HCT116 (cell line): Measurements from ENCODE around the gene ADAMTS6. TPM values are rescaled to one million over a fixed set of nuclear protein-coding genes. Genes with fewer than 3 reads are reported as not detected.
"Not testable (repeated sequence)": the region's sequence is repeated elsewhere in the genome, so short reads cannot be mapped to it uniquely, and the experiment has no call there.

ENCODE experiments used
- ATAC-seq: fragments of 200-7000 bp; cut with Tn5 transposase; 2 replicates; pipeline ENCODE4 v1.9.1; 2020; ENCODE audit warnings: mild to moderate bottlenecking, moderate library complexity
- BruUV-seq: library from RNA; stranded (reverse); fragments of 400-500 nt; replicated peaks from 2 replicates; lab custom pipeline; 2021; lab: Mats Ljungman, UMichigan
- CTCF ChIA-PET: fragments of 300-600 bp; sonication (Branson Sonifier 250); formaldehyde crosslinking; loops from one replicate; lab custom pipeline; 2021; ENCODE audit warnings: antibody characterized with exemption; lab: Charles Lee
- POLR2A ChIA-PET: fragments of 300-600, 350-600 bp; sonication (Branson Sonifier 250); formaldehyde crosslinking; loops from one replicate; lab custom pipeline; 2021; ENCODE audit warnings: antibody characterized with exemption; lab: Charles Lee
- RAD21 ChIA-PET, 2 experiments: fragments of 300-600 bp; sonication (Branson Sonifier 250); formaldehyde crosslinking; loops; one replicate each; lab custom pipeline; 2023; ENCODE audit warnings: low total read pairs in 2 of 2; ENCODE audit not compliant: uncharacterized antibody in 2 of 2, unreplicated experiment in 2 of 2, low non-redundant PET in 1 of 2; lab: Charles Lee
- DNase-seq: peaks from one replicate; pipeline ENCODE4 v3.0.0-alpha.2; 2010; ENCODE audit warnings: low read depth, low spot score
- H2AFZ ChIP-seq: fragments of 200-600 bp; shearing (Covaris generic), sonication (generic); 2 replicates; pipeline ENCODE4 v1.6.1; 2017; ENCODE audit warnings: low read depth, mixed run types, mixed read lengths, antibody characterized with exemption, low read length; ENCODE audit not compliant: poor library complexity, severe bottlenecking
- H3K27ac ChIP-seq: 2 replicates; pipeline ENCODE4 v1.5.1; 2012; ENCODE audit warnings: low read depth, low read length
- H3K27me3 ChIP-seq: fragments of 200-600 bp; sonication (generic); 2 replicates; pipeline ENCODE4 v1.6.1; 2016; ENCODE audit warnings: mixed run types, low read length, mixed read lengths; ENCODE audit not compliant: insufficient read depth
- H3K36me3 ChIP-seq, 2 experiments: fragments of 200-500 bp in 1 of 2; fragments of 200-600 bp in 1 of 2; sonication (Bioruptor generic) in 1 of 2; sonication (generic) in 1 of 2; 2 replicates each; pipeline versions ENCODE4 v1.5.1 to v1.6.1; 2014 to 2016; ENCODE audit warnings: low read length in 2 of 2, inconsistent platforms in 1 of 2, mixed read lengths in 1 of 2, mixed run types in 1 of 2; ENCODE audit not compliant: insufficient read depth in 2 of 2, control insufficient read depth in 1 of 2
- H3K4me1 ChIP-seq, 2 experiments: fragments of 200-600 bp in 1 of 2; sonication (generic) in 1 of 2; 2 replicates each; pipeline versions ENCODE4 v1.5.1 to v1.6.1; 2012 to 2017; ENCODE audit warnings: low read length in 2 of 2, inconsistent platforms in 1 of 2, mild to moderate bottlenecking in 1 of 2, mixed read lengths in 1 of 2, mixed run types in 1 of 2, moderate library complexity in 1 of 2; ENCODE audit not compliant: insufficient read depth in 2 of 2, control insufficient read depth in 1 of 2
- H3K4me2 ChIP-seq: fragments of 200-600 bp; sonication (generic); 2 replicates; pipeline ENCODE4 v1.6.1; 2017; ENCODE audit warnings: mixed run types, low read length, mixed read lengths
- H3K4me3 ChIP-seq, 2 experiments: fragments of 200-600 bp in 1 of 2; sonication (generic) in 1 of 2; replicated peaks in 1 of 2; 2 replicates each; pipeline ENCODE4 v1.5.1; 2011 to 2016; ENCODE audit warnings: low read length in 2 of 2, control low read depth in 1 of 2, low read depth in 1 of 2, mild to moderate bottlenecking in 1 of 2, mixed read lengths in 1 of 2, mixed run types in 1 of 2
- H3K79me2 ChIP-seq: fragments of 200-600 bp; sonication (generic); 2 replicates; pipeline ENCODE4 v1.6.1; 2017; ENCODE audit warnings: mild to moderate bottlenecking, mixed run types, low read length, moderate library complexity, mixed read lengths; ENCODE audit not compliant: insufficient read depth
- H3K9ac ChIP-seq: fragments of 200-600 bp; sonication (generic); 2 replicates; pipeline ENCODE4 v1.6.1; 2016; ENCODE audit warnings: low read length, mixed read lengths
- H3K9me2 ChIP-seq: fragments of 200-600 bp; sonication (generic), shearing (Covaris generic); 2 replicates; pipeline ENCODE4 v1.6.1; 2017; ENCODE audit warnings: mixed run types, mild to moderate bottlenecking, moderate library complexity; ENCODE audit not compliant: insufficient read depth
- H3K9me3 ChIP-seq, 2 experiments: fragments of 200-500 bp in 1 of 2; fragments of 200-600 bp in 1 of 2; sonication (Bioruptor generic) in 1 of 2; sonication (generic) in 1 of 2; 2 replicates each; pipeline ENCODE4 v1.6.1; 2014 to 2017; ENCODE audit warnings: low read length in 2 of 2, mixed read lengths in 2 of 2, inconsistent platforms in 1 of 2, low read depth in 1 of 2, mild to moderate bottlenecking in 1 of 2, mixed run types in 1 of 2, moderate library complexity in 1 of 2; ENCODE audit not compliant: control insufficient read depth in 1 of 2, insufficient read depth in 1 of 2
- H4K20me1 ChIP-seq: fragments of 200-600 bp; sonication (generic), shearing (Covaris generic); 2 replicates; pipeline ENCODE4 v1.6.1; 2017; ENCODE audit warnings: mixed run types, mild to moderate bottlenecking, moderate library complexity; ENCODE audit not compliant: insufficient read depth
- ATF3 ChIP-seq: IDR thresholded peaks from 2 replicates; pipeline ENCODE4 v1.6.1; 2012
- CTCF ChIP-seq, 3 experiments: fragments of 200-600 bp in 1 of 3; sonication (generic) in 1 of 3; IDR thresholded peaks in 2 of 3; conservative IDR thresholded peaks in 1 of 3; 2 replicates each; pipeline ENCODE4 v1.5.1; 2012 to 2017; ENCODE audit warnings: low read depth in 2 of 3, low read length in 2 of 3, antibody characterized with exemption in 1 of 3, borderline replicate concordance in 1 of 3, control low read depth in 1 of 3, mild to moderate bottlenecking in 1 of 3, mixed read lengths in 1 of 3, mixed run types in 1 of 3, moderate library complexity in 1 of 3; ENCODE audit not compliant: insufficient read depth in 1 of 3
- ELF1 ChIP-seq: IDR thresholded peaks from 2 replicates; pipeline ENCODE4 v1.6.1; 2012; ENCODE audit warnings: low read depth, borderline replicate concordance
- FOSL1 ChIP-seq: IDR thresholded peaks from 2 replicates; pipeline ENCODE4 v1.6.1; 2012; ENCODE audit warnings: low read depth
- MAX ChIP-seq: IDR thresholded peaks from 2 replicates; pipeline ENCODE4 v1.6.1; 2012
- REST ChIP-seq: IDR thresholded peaks from 2 replicates; pipeline ENCODE4 v1.6.1; 2012; ENCODE audit warnings: low read depth
- YY1 ChIP-seq: IDR thresholded peaks from 2 replicates; pipeline ENCODE4 v1.6.1; 2011; ENCODE audit warnings: low read length, low read depth, moderate library complexity, mild to moderate bottlenecking; ENCODE audit not compliant: insufficient replicate concordance; ENCODE audit errors: extremely low read depth
- ZNF274 ChIP-seq: fragments of 200-500 bp; sonication (Bioruptor generic); IDR thresholded peaks from 2 replicates; pipeline ENCODE4 v1.6.1; 2014; ENCODE audit warnings: mild to moderate bottlenecking, low read depth, low read length, inconsistent platforms
- intact Hi-C: fragments of 100-400 bp; cut with micrococcal nuclease; formaldehyde crosslinking; loops from 2 replicates; pipeline ENCODE4 v1.10.0; 2022
- total RNA-seq: library from RNA; stranded (reverse); gene quantifications from one replicate; pipeline ENCODE4 v1.2.1, GENCODE V29; 2021; ENCODE audit not compliant: unreplicated experiment

Gene ADAMTS6
- total RNA-seq, 1 experiment from 2014 or later = 0.93 TPM

GRCh38 chr5:65324226-65324625 lies 157.5 kb downstream of the ADAMTS6 start:
- Histone ChIP-seq H3K36me3 (no peaks in the 10 kb centered on the region), H3K79me2 (no peaks in the 10 kb centered on the region), H3K4me2 (no peak overlapping the region), H4K20me1 (no peaks in the 10 kb centered on the region; the same call in 1 of the 2 replicates), H3K27me3 (no peaks in the 10 kb centered on the region), H3K9ac (no peak overlapping the region)
- ChIA-PET POLR2A (no interaction called here), RAD21 (no interaction called here)
- intact Hi-C loops = no loop called here
- BruUV-seq = no TSS peak
- TF ChIP-seq YY1 (no peak), ZNF274 (no peak), REST (no peak), ATF3 (no peak), ELF1 (no peak), MAX (no peak), CTCF (IDR thresholded peaks at IDR 0.05 in 2 of 3, conservative IDR thresholded peaks at IDR 0.05 in 1 of 3; ENCODE audit: borderline replicate concordance in 1 of 3, insufficient read depth in 1 of 3, low read depth in 2 of 3, low read length in 2 of 3) (no peak), FOSL1 (no peak)
- TF ChIP-seq, all 23 proteins: peak for 0
- CTCF ChIA-PET = no interaction called here
- Histone ChIP-seq H3K4me1 (no peaks in the 10 kb centered on the region), H2AFZ (no peak overlapping the region), H3K9me3 (no peaks in the 10 kb centered on the region), H3K27ac (no peak overlapping the region), H3K4me3 (no peak overlapping the region), H3K9me2 (no peaks in the 10 kb centered on the region)
- DNase-seq (no peak), ATAC-seq (no peak)

GRCh38 chr5:65320704-65321103 lies 161.0 kb downstream of the ADAMTS6 start:
- H3K9me3 ChIP-seq, H3K9ac ChIP-seq, H4K20me1 ChIP-seq, CTCF ChIA-PET, H3K36me3 ChIP-seq, H3K4me1 ChIP-seq, H3K79me2 ChIP-seq, H3K9me2 ChIP-seq, H3K27me3 ChIP-seq, RAD21 ChIA-PET, POLR2A ChIA-PET, H3K4me3 ChIP-seq, BruUV-seq, ATAC-seq, DNase-seq, H2AFZ ChIP-seq, intact Hi-C loops, H3K27ac ChIP-seq, H3K4me2 ChIP-seq: not testable (repeated sequence)
